HG02981 (cell line): ENCODE measurements around the gene PCBP3.

Experiments used
- ATAC-seq: cut with Tn5 transposase; IDR thresholded peaks from one replicate; pipeline ENCODE4 v1.9.1; 2021; ENCODE audit warnings: mild to moderate bottlenecking, moderate library complexity; ENCODE audit not compliant: unreplicated experiment

The PCBP3 gene

DNA sequence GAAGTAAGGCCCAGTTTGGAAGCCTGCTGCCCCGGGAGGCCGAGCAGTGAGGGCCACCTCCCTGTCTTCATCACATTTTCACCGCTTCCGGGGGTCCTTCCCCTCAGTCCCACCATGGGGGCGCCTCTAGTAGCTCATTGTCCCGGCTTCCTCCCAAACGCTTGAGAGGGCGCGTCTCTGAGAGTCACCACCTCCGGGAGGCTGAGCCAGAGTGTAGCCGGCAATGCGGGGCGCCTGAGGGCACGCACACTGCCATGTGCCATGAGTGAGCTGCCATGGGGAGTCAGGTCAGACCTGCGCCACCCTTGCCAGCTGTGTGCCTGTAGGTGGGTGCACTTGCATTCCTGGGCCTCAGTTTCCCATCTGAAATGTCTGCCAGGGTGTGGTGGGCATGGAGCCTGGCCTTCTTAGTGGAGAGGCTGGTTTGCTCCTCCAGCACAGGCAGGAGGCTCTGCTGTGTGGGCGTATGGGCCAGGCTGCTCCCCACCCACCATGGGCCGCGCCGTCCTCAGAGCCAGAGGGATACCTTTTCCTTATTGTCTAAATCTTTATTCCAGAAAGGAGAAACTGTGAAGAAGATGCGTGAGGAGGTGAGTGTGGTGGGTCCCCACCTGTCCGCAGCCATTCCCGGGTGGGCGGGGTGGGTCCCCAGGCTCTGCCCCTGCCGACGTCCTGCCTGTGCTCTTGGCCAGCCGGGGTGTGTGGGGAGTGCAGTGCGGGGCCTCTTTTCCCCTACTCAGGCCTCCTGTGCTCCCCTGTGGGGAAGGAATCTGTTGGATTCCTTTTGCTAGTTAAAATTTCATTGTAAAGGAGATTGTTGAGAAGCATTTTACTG, 256.7 kb downstream of the PCBP3 start:
- no peak for ATAC-seq

DNA sequence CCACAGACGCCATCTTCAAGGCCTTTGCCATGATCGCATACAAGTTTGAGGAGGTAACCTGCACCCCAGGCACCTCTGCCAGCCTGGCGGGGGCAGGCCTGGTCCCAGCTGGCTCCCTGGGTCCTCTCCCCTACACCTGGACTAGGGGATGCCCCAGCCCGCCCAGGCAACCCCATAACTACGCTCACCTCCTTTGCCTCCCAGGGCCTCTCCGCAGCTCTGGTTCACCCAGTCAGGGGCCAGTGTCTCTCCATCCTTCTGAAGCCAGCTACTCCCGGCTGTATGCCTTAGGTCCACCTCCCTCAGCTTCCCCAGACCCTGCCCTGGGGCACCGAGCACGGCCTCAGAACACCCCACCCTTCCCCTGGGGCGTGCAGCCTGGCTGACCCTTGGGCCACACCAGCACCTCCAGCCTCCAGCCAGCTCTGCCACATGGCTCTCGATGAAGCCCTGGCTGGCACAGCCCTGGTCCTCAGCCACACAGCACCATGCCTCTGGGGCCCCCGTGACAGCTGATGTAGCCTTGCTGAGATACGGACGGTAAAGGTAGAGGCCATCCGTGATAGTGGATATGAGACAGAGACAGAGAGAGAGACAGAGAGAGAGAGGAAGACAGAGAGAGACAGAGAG, 257.7 kb downstream of the PCBP3 start:
- no peak for ATAC-seq

DNA sequence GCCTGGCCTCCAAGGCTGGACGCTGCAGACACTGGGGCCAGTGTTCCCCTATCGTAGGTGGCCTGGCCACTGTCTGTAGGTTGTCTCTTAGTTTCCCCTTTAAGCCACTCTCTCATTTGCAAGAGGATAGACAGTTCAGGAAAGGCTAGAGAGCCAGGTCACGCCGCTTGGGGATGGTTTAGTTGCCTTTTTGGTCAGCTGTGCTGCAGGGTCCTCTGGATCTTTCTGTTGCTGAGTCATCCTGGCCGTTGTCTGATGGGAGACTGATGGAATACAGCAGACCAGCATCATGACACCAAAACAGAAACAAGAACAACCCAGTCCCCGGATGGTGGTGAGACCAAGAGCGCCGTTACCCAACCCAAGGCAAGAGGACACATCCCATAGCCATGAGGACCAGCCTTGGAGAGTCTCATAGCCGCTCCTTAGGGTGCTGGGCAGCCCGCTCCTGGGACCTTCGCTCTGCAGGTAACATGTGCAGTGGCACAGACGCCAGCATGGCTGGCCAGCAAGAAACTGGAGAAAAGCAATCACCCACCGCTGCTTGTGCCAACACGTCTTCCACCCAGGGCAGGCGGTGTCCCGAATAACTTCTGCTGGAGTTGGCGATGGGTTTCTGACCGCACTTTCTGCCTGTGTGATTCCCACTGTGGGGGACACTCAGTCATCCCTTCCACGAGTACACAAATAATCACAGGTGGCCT, 258.9 kb downstream of the PCBP3 start:
- ATAC-seq: no peak

DNA sequence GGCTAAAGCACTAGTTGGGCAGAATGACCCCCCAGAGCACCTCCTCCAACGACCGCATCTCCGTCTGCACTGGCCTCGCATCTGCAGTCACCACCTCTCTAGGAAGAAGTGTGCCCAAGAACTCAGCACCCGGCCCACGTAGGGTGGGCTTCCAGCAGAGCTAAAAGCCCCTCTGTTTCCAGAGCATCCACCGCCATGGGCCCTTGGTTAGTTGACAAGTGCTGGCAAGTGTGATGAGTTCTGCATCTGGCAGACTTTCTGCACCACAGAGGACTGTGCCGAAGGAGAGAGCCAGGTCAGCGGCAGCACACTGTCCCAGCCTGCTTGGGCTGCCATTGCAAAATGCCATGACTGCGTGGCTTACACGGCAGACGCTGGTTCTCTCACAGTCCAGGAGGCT, 261.7 kb downstream of the PCBP3 start:
- ATAC-seq: no peak

DNA sequence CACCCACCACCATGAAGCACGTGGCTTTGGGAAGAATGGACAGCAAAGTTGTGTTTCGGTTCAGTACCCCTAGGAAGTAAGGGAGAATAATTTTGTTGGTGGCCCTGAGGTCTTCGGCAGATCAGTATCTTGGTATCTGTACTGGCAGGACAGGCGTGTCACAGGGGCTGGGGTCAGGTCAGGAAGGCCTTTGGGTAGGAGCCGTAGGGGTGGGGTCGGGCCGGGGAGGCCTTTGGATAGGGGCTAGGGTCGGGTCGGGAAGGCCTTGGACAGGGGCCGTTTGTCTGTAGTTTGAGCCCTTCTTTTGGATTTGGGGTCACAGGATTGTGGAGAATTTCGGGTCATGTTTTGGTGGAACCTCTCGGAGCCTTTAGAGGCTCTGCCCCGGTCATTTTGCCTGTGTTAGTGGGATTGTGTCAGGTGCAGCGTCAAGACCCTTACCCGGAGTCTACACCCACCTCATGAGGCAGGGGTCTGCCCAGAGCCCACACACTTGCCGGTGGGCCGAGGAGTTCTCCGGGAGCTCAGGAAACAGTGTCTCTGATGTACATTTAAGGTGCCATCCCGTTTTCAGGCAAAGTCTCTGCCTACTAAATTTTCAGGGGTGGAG, 262.8 kb downstream of the PCBP3 start:
- ATAC-seq: no peak

DNA sequence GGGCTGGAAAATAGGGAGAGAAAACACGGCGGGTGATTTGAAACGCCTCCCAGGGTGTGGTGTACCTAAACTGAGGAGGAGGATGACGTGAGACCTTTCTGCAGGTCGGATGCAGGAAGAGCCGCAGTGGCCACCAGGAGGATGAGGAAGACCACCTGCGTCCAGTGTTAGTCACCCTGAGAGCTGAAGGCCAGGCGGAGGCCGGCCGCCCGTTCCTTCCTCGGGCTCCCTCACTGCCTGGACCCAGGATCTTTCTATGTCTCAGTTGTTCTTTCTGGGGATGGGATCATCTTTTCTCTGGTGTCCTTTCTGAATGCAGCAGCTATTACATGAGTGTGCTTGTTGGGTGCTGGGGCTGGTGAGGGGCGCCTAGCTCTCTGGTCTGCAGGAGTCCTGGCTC, 263.3 kb downstream of the PCBP3 start:
- ATAC-seq: no peak

DNA sequence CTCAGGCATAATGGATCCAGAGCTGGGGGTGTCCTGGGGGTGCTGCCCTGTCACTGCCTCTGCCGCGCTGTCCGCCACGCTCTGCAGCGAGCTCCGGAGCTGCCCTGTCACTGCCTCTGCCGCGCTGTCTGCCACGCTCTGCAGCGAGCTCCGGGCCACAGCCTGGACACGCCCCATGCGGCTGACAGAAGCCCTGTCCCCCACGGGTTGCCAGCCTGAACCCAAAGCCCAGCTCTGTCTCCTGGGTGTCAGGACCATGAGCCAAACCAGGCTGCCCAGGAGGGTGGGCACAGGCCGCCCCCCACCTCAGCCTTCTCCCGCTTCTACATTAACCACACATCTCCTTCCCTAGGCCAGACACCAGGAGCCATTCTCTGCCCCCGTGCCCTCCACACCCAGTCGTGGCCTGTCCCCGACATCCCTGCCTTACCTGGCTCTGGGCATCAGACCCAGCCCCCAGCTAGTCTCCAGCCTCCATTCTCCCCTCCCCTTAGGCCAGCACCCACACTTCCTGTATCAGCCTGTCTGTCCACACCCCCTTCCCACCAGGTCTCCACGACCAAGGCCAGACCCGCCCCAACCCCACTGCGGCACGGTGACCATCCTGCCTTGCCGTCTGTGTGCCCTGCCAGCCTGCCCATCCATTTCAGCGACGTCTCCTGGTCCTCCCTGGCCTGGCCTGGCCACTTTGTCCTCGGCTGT, 265.2 kb downstream of the PCBP3 start:
- ATAC-seq: no peak

DNA sequence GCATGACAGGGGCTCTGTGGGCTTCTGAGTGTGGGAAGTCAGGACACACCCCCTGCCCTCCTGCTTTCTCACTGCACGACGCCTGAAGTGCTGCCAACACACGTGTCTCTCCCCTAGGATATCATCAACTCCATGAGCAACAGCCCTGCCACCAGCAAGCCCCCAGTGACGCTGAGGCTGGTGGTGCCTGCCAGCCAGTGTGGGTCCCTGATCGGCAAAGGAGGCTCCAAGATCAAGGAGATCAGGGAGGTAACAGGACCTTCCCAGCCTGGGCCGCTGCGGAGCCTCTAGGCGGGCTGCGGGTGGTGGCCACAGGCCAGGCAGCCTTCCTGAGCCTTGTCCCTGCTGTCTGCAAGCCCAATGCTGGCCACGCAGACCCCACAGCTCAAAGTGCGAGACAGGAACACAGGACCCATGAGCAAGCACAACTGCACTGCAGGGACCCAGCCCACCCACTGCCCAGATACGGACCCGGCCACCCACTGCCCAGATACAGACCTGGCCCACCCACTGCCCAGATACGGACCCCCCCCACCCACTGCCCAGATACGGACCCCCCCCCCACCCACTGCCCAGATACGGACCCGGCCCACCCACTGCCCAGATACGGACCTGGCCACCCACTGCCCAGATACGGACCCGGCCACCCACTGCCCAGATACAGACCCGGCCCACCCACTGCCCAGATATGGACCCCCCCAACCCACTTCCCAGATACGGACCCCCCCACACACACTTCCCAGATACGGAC, 265.9 kb downstream of the PCBP3 start:
- no peak for ATAC-seq

DNA sequence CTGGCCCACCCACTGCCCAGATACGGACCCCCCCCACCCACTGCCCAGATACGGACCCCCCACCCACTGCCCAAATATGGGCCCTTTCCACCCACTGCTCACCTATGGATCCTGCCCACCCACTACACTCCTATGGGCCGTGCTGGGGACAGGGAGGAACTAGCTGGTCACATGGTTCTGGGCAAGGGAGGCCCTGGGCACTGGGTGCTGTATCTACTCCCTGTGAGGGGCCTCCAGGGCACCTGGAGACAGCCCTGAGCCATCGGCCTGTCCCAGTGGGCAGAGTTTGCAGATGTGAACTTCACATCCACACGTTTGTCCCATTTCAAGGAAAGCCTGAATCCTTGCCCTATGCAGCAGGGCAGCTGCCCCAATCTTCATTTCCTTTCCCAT, 266.6 kb downstream of the PCBP3 start:
- ATAC-seq: no peak

DNA sequence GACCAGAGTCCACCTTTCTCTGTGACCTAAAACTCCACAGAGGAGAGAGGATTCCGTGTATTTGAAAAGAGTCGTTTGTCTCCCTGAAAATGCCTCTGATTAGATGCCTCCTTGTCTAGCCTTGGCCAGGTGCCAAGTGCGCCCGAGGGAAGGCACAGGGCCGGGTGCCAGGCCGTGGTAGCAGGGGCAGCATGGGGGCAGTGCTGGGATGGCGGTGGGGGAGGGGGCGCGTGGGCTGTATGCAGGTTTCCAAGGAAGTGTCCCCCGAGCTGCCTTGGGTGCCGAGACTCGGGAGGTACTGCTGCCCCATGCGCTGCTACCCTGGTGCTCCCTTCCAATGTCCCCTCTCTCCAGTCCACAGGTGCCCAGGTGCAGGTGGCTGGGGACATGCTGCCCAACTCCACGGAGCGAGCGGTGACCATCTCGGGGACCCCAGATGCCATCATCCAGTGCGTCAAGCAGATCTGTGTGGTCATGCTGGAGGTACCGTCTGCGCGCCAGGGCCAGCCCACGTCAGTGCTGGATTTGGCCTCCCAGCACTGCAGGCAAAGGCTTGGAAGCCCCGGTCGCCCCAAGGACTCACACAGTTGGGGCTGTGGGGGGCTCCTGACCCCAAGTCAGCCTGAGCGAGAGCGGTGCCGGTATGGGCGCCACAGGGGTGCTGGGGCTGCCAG, 267.2 kb downstream of the PCBP3 start:
- ATAC-seq: no peak

DNA sequence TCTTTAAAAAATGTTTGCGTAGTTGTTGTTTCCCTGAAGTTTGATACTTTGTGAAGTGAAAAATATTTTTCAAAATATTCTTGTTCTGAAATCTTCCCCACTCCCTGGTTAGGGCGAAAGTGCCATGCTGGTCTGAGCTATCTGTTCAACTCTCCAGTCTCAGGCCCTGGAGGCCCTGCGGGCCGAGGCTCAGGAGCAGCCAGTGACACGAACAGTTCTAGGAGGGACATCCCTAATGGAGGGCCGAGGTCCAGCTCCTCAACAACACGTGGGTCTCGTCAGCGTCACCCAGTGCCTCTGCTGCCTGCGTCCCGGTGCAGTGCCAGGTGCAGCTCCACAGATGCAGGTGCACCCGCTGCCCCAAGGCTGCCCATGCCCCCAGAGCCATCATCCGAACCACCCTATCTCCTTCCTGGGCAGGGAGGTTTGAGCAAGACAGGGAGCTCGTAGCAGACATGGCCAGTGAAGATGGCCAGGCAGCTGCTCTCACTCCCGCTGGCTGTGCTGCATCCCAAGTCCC, 268.3 kb downstream of the PCBP3 start:
- ATAC-seq: no peak

DNA sequence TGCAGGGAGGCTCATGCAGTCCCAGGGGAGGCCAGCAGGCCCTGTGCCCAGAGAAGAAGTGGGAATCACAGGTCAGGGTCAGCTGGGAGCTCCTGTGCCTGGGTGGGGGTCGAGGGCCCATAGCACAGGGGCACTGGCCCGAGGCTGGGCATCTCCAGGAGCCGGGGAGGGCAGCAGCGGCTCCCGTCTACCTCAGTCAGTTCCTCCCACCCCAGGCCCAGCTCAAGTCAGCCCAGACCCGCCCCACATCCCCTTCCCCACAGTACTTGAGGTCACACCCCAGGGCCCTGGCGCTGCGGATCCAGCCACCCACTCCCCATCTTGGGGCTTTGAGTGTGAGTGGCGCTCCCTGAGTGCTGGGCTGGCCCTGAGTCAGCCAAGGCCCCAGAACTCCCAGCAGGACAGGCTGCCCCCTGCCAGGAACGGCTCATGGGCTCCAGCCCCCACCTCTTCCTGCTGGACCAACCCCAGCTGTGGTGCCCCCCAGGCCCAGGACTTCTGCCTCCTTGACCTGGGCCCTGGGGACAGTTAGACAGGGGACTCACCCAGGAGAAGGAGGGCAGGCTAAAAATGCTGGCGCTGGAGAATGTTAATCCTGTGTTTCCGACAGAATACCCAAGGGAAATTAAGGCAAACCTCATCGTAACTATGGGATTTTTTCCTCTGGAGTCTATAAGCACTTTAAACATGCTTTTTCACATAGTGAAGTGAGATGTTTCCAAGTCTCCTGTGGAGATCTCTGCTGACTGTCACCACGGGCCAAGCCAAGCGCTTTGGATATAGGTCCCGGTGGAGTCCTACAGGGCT, 269.3 kb downstream of the PCBP3 start:
- no peak for ATAC-seq

DNA sequence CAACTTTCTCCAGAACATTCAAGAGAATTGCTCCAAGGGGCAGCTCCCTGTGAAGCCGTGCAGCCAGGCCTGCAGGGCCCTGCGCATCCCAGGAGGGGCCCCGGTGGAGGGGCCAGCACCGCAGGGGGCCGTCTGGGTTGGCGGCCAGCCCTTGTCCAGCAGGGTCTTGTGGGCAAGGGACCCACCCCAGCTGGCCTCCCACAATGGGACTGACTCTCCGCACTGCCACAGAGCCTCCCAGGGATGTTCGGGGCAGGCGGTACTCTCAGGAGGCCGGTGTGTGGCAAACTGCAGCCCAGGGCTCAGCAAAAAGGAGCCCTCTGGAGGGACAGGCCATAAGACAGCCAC, 269.9 kb downstream of the PCBP3 start:
- ATAC-seq: no peak

DNA sequence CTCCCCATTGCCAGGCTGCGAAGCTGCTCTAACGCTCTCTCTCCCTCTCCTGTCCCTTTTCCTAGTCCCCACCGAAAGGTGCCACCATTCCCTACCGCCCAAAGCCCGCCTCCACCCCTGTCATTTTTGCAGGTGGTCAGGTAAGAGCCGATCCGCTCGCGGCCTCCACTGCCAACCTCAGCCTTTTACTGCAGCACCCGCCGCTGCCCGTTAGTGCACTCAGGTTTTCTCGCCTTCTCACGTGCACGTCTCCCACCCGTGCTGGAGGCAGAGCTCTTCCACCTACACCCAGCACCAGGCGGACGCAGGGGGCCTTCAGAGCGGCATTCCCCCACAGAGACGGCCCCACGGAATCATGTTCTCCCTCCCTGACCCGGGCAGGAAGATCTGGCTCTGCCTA, 270.4 kb downstream of the PCBP3 start:
- ATAC-seq: no peak

DNA sequence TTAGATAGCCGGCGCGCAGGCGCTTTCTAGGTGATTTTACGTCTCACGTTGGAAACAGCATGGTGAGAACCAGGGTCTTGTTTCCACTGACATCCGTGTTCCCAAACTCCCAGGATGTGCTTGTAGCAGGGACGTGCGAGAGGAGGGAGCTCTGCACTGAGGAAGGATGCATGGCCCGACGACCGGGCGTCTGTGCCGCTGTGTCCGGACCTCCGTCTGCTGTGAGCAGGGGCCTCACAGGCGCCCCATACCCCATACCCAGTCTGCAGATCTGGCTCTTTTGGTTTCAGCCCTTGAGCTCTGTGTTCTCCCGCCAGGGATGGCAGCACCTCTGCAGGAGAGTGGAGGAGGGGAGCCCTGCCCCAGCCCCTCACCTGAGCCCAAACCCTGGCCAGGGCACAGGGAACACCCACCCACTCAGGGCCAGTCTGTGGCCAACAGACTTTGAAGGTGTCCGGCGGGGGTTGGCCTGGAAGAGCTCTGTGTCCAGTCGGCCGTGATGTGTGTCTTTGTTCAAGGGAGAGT, 270.9 kb downstream of the PCBP3 start:
- no peak for ATAC-seq

DNA sequence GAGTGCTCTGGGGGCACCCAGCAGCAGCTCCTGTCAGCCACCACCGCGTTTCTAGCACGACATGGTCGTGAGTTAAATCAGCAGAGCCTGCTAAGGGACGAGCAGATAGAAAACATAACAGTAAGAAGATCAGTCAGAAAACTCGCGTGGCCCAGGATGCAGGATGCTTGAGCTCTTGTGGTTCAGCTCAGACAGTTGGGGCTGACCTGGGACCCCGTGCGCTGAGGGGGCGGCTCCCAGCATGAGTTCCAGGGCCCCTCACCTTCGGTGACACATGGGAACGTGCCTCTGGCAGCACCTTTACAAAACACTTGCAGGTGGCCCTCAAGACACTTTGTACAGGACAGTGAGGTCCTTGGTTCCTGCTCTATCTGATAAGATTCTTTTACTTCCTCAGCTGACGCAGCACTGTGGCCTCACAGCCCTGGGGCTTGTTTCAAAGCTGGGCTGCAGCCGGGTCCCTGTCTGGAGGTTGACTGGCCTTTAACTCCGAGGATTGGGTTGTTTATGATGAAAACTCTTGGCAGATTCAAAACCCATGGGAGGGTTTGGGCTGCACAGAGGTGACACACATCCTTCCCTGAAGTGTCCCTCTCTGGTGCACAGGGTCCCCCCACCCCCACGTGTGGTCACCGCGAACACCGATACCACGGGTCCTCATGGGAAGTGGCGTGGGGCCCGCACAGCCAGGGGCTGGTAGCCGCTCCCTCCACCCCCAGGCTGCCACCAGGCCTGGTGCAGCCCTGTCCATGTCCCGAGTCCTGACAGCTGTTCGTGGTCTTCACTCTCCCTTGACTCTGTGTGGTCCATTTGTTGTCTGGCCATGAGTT, 272.7 kb downstream of the PCBP3 start:
- no peak for ATAC-seq

DNA sequence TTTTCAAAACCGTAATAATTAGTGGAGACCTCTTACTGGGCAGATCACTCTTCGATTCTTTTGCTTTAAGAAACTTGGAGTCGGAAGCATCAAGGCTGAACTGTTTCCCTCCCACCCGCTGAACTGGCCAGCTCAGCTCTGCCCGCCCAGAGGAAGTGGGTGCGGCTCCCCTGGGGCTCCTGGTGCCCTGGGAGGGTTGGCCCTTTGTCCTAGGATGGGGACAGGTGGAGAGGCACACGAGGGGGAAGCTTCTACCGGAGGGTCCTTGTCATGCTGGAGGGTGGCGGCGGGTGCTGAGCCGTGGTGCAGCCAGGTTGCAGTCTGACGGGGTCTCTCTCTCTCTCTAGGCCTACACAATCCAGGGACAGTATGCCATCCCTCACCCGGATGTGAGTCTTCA, 273.7 kb downstream of the PCBP3 start:
- no peak for ATAC-seq

DNA sequence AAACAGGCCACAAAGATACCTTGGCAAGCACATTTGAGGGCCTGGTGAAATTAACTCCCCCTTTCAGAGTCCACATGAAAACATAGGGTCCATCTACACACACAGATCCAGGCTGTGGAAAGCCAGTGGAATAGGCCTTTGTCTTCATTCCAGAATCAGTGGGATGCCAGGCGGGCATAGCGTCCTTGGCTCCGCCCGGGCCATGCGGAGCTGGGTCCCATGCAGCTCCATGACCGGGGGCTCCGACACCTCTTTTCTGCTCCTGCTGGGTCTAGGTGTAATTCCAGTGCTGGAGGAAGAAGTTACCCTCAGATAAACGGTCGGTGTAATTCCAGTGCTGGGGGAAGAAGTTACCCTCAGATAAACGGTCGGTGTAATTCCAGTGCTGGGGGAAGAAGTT, 274.5 kb downstream of the PCBP3 start:
- no peak for ATAC-seq
